ENCODE results near the gene ZFX.

The ZFX gene

DNA sequence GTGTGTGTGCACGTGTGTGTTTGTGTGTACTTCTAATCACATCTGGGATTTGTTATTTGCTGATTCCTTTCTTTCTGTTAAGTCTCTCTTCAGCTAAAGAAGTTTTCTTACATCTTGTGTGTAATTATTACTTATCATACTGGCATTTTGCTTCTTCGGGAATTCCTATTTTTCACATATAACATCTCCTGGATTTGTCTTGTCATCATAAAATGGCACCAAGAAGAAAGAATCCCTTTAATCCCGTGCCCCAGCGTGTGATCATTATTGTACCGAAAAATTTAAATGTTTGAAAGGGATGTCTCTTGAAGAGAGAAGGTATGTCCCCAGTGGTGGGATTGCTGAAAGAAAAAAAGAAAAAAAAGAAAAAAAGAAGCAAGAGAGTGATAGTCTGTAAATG lies 72.3 kb downstream of the ZFX start:
- Mint-ChIP-seq H3K4me3 (no peak overlapping the region), H3K27ac (no peak overlapping the region), H3K27me3 (no peaks in the 10 kb centered on the region), H3K9me3 (no peaks in the 10 kb centered on the region), H3K4me1 (no peaks in the 10 kb centered on the region), H3K36me3 (peaks cover 3% of the 10 kb centered on the region)
- ATAC-seq (ENCODE audit: low read depth) (no peak), DNase-seq (ENCODE audit: low spot score in 2 of 2) (no peak)

DNA sequence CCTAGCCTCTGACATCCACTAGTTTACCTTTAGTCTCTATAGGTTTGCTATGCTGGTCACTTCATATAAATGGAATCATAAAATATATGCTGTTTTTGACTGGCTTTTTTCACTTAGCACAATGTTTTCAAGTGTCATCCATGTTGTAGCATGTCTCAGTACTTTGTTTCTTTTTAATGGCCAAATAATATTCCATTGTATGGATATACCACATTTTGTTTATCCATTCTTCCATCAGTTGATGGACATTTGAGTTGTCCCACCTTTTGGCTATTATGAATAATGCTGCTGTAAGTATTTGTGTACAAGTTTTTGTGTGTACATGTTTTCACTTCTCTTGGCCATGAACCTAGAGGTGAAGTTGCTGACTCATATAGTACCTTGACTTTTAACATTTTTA lies 75.7 kb downstream of the ZFX start:
- no peak for ATAC-seq (ENCODE audit: low read depth)
- no peaks in the 10 kb centered on the region for H3K4me1 Mint-ChIP-seq
- H3K27ac Mint-ChIP-seq: no peak overlapping the region
- no peak for DNase-seq (ENCODE audit: low spot score in 2 of 2)
- H3K27me3 Mint-ChIP-seq: no peaks in the 10 kb centered on the region
- peaks cover 3% of the 10 kb centered on the region for H3K36me3 Mint-ChIP-seq
- H3K4me3 Mint-ChIP-seq: no peak overlapping the region
- H3K9me3 Mint-ChIP-seq: no peaks in the 10 kb centered on the region

- Mint-ChIP-seq H3K9me3 (no peaks in the 10 kb centered on the region), H3K4me1 (no peaks in the 10 kb centered on the region), H3K4me3 (no peak overlapping the region), H3K36me3 (peaks cover 3% of the 10 kb centered on the region), H3K27ac (no peak overlapping the region), H3K27me3 (no peaks in the 10 kb centered on the region)
- no peak for ATAC-seq (ENCODE audit: low read depth)
- DNase-seq (ENCODE audit: low spot score in 2 of 2): no peak
Observed at GRCh38 chrX:24226176-24226575, 76.6 kb downstream of the ZFX start.

DNA sequence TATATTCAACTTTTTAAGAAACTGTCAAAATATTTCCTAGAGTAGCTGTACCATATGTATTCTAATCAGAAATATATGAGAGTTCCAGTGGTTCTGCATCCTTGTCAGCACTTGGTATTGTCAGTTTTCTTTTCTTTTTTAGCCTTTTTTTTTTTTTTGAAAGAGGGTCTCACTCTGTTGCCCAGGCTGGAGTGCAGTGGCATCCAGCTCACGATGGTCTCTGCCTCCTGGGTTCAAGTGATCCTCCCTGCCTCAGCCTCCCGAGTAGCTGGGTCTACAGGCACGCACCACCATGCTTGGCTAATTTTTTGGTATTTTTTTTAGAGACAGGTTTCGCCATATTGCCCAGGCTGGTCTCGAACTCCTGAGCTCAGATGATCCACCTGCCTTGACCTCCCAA lies 79.1 kb downstream of the ZFX start:
- ATAC-seq (ENCODE audit: low read depth) (no peak), DNase-seq (ENCODE audit: low spot score in 2 of 2) (no peak)
- Mint-ChIP-seq H3K27me3 (no peaks in the 10 kb centered on the region), H3K36me3 (peaks cover 3% of the 10 kb centered on the region), H3K4me3 (no peak overlapping the region), H3K9me3 (no peaks in the 10 kb centered on the region), H3K27ac (no peak overlapping the region), H3K4me1 (no peaks in the 10 kb centered on the region)

- Mint-ChIP-seq H3K4me1 (no peaks in the 10 kb centered on the region), H3K36me3 (peaks cover 3% of the 10 kb centered on the region), H3K27me3 (no peaks in the 10 kb centered on the region), H3K9me3 (no peaks in the 10 kb centered on the region), H3K4me3 (no peak overlapping the region), H3K27ac (no peak overlapping the region)
- DNase-seq (ENCODE audit: low spot score in 2 of 2): no peak
- ATAC-seq (ENCODE audit: low read depth): no peak
Observed at GRCh38 chrX:24229400-24229879, 79.9 kb downstream of the ZFX start.

DNA sequence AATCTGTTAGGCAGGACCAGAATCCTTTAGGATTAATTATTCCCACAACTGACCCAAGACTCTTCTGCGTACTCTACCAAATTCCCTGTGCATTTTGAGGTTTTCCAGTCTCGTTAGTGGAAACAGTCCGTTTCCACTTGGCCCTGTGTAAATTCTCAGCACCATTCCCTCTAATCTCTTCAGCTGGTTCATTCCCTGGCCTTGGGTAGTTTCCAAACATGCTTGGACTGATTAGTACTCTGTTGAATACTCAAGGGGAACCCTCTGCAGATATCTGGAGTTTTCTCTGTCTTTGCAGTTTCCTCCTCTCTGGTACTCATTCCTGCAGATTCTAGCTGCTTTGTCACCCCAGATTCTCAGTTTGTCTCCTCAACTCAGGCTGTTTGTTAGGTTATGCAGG lies 80.4 kb downstream of the ZFX start:
- no peaks in the 10 kb centered on the region for H3K27me3 Mint-ChIP-seq
- DNase-seq (ENCODE audit: low spot score in 2 of 2) (no peak), ATAC-seq (ENCODE audit: low read depth) (no peak)
- no peak overlapping the region for H3K27ac Mint-ChIP-seq
- no peaks in the 10 kb centered on the region for H3K4me1 Mint-ChIP-seq
- H3K36me3 Mint-ChIP-seq: peaks cover 3% of the 10 kb centered on the region
- no peaks in the 10 kb centered on the region for H3K9me3 Mint-ChIP-seq
- no peak overlapping the region for H3K4me3 Mint-ChIP-seq

- H3K27ac Mint-ChIP-seq: no peak overlapping the region
Observed at GRCh38 chrX:24231131-24231540, 81.6 kb downstream of the ZFX start.

DNA sequence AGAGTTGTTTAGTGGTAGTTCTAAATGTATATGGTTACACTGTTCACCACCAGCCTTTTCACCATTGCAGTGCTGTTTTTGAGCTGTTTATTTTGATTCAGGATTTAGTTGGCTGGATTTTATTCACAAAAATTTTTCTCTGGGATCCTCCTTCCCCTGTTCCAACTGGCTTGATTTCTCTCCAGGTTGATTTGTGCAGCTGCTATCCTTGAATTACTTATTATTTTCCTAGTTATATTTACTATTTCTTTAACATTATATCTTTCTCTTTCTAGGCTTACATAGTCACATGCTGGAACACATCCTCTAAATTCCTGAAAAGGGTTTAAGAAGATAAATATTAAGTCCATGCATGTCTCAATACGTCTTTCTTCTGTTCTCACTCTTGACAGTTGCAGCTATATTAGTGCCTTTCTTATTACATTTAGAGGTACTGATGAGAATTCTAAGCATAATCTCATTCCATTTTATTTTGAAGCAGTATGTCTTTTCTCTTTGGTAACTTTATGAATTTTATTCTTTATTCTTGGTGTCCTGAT lies 82.2 kb downstream of the ZFX start:
- no peaks in the 10 kb centered on the region for H3K9me3 Mint-ChIP-seq
- no peak overlapping the region for H3K4me3 Mint-ChIP-seq
- H3K27me3 Mint-ChIP-seq: no peaks in the 10 kb centered on the region
- no peak for DNase-seq (ENCODE audit: low spot score in 2 of 2)
- no peak for ATAC-seq (ENCODE audit: low read depth)
- H3K4me1 Mint-ChIP-seq: no peaks in the 10 kb centered on the region
- H3K36me3 Mint-ChIP-seq: no peaks in the 10 kb centered on the region
- no peak overlapping the region for H3K27ac Mint-ChIP-seq

More at GRCh38 chrX:24231131-24231540, 81.6 kb downstream of the ZFX start:
- Mint-ChIP-seq H3K36me3 (no peaks in the 10 kb centered on the region), H3K9me3 (no peaks in the 10 kb centered on the region), H3K4me3 (no peak overlapping the region), H3K27me3 (no peaks in the 10 kb centered on the region), H3K4me1 (no peaks in the 10 kb centered on the region)
- DNase-seq (ENCODE audit: low spot score in 2 of 2) (no peak), ATAC-seq (ENCODE audit: low read depth) (no peak)

GRCh38 chrX:24232796-24233195 lies 83.3 kb downstream of the ZFX start:
- Mint-ChIP-seq H3K36me3 (no peaks in the 10 kb centered on the region), H3K27me3 (no peaks in the 10 kb centered on the region), H3K9me3 (no peaks in the 10 kb centered on the region), H3K27ac (no peak overlapping the region), H3K4me3 (no peak overlapping the region), H3K4me1 (no peaks in the 10 kb centered on the region)
- no peak for ATAC-seq (ENCODE audit: low read depth)
- DNase-seq (ENCODE audit: low spot score in 2 of 2): no peak

DNA sequence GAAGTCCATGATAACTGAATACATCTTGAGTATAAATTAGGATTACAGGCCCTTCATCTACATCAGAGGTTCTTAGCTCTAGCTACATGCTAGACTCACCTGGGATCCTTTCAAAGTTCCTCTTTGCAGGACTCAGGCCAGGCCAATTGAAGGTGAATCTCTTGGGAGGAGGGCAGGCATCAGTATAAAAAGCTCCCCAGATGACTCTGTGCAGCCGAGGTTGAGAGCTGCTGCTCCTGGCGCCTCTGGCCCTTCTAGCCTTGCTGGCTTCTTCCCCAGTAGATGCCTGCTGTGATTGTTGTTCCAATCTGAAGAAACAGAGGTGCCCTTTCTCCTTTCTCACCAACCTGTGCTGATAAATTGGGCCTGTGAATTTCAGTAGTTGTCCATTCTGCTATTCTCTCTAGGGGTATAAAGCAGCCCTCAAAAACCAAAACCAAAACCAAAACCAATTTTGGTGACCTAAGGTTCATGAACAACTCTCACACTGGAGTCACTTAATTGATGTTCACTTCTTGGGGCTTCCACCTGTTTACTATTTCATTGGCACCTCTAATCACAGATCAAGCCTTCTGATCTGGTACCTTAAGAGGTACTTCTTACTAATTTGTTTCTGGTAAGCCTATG lies 85.7 kb downstream of the ZFX start:
- Mint-ChIP-seq H3K36me3 (no peaks in the 10 kb centered on the region), H3K27ac (no peak overlapping the region), H3K4me1 (no peaks in the 10 kb centered on the region), H3K4me3 (no peak overlapping the region), H3K27me3 (no peaks in the 10 kb centered on the region), H3K9me3 (no peaks in the 10 kb centered on the region)
- DNase-seq (ENCODE audit: low spot score in 2 of 2) (no peak), ATAC-seq (ENCODE audit: low read depth) (peak; percentile 47)

DNA sequence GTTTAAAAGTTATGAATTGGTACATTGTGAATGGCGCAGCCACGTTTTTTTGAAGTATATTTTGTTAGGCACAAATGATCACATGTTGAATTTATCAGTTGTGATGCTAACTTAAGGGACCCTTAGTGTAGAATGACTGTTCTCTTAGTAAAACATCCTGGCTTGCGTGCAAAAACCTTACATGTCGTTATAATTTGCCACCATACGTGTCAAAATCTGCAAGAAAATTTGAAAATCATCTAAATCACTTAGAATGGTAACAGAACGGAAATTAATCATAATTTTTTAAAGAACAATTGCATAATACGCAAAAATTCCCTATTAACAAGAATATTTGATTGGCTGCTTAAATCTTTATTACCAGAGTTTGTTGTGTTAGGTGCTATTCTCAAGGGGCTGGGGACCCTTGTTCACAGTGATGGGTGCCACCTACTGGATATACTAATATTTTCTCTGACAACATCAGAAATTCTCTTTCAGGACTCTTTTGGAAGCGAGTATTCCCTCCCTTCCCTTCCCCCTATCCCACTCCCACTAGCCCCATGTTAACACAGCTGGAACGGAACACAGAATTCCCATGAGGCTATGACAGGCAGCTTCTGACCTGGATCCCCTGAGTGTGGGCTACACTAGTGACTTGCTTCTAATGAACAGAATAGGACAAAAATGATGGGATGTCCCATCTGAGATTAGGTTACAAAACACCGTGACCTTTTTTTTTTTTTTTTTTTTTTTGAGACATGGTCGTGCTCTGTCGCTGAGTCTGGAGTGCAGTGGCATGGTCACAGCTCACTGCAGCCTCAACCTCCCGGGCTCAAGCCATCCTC lies 92.5 kb downstream of the ZFX start:
- Mint-ChIP-seq H3K27ac (no peak overlapping the region), H3K36me3 (no peaks in the 10 kb centered on the region), H3K4me1 (peaks cover 11% of the 10 kb centered on the region), H3K27me3 (no peaks in the 10 kb centered on the region), H3K4me3 (no peak overlapping the region), H3K9me3 (no peaks in the 10 kb centered on the region)
- ATAC-seq (ENCODE audit: low read depth): peak; percentile 31
- no peak for DNase-seq (ENCODE audit: low spot score in 2 of 2)

DNA sequence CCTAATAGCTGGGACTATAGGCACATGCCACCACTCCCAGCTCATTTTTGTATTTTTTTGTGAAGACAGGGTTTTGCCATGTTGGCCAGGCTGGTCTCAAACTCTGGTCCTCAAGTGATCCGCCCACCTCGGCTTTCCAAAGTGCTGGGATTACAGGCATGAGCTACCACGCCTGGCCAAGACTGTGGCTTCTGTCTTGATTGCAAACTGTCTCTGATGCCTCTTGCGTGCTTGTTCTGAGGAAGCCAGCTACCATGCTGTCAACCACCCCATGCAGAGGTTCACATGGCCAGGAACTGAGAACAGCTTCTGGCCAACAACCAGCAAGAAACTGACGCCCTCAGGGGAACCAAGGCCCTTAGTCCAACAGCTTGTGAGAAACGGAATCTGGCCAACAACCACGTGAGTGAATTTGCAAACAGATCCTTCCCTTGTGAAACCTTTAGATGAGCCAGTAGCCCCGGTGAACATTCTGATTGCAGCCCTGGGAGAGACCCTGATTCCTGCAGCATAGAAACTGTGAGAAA lies 93.2 kb downstream of the ZFX start:
- no peaks in the 10 kb centered on the region for H3K27me3 Mint-ChIP-seq
- H3K4me3 Mint-ChIP-seq: peak overlapping the region; percentile 28
- H3K9me3 Mint-ChIP-seq: no peaks in the 10 kb centered on the region

DNA sequence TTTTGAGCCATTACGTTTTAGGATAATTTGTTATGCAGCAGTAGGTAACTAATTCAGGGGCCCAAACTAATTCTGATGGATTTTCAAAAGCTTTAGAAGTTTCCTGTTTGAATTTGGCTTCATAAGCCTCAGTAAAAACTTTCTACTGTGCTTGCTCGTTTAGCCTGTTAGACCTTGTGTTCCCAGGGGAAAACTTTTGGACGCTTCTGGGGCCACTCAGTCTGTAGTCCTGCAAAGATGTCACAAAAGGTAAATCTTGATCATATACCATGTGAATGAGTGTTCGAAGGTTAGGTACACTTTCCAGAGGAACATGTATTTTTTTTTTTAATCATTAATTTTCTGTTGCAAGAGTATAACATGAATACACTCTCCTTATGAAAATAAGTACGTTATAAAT lies 93.7 kb downstream of the ZFX start:
- peak overlapping the region; percentile 28 for H3K4me3 Mint-ChIP-seq

More for the DNA sequence above, 93.2 kb downstream of the ZFX start:
- Mint-ChIP-seq H3K27ac (no peak overlapping the region), H3K4me1 (peaks cover 11% of the 10 kb centered on the region), H3K36me3 (no peaks in the 10 kb centered on the region)
- DNase-seq (ENCODE audit: low spot score in 2 of 2) (peak in 1 of 2 donors; percentile 2), ATAC-seq (ENCODE audit: low read depth) (peak; percentile 80)

DNA sequence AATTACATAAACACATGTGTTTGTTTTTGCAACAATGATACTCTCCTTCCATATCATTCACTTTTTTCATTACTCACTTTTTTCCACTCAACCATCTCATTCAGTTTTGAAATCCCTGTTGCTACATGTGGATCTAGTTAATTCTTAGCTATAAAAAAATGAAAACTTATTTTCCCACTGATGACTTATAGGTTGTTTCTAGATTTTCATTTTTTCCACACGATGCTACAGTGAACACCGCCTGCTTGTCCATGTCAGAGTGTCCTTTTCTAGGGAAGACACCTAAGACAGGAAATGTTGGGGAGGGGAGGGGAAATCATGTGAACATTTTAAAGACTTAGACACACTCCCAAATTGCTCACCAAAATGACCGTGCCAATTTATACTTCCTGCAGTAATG lies 94.2 kb downstream of the ZFX start:
- Mint-ChIP-seq H3K36me3 (no peaks in the 10 kb centered on the region), H3K27me3 (no peaks in the 10 kb centered on the region), H3K4me1 (peaks cover 11% of the 10 kb centered on the region), H3K4me3 (no peak overlapping the region), H3K9me3 (no peaks in the 10 kb centered on the region), H3K27ac (no peak overlapping the region)
- DNase-seq (ENCODE audit: low spot score in 2 of 2): no peak
- ATAC-seq (ENCODE audit: low read depth): no peak

More for the DNA sequence above, 93.7 kb downstream of the ZFX start:
- Mint-ChIP-seq H3K36me3 (no peaks in the 10 kb centered on the region), H3K4me1 (peaks cover 11% of the 10 kb centered on the region), H3K27ac (no peak overlapping the region), H3K9me3 (no peaks in the 10 kb centered on the region), H3K27me3 (no peaks in the 10 kb centered on the region)
- DNase-seq (ENCODE audit: low spot score in 2 of 2) (no peak), ATAC-seq (ENCODE audit: low read depth) (no peak)
